Mammary epithelial cell (primary cell): ENCODE results near the gene PPARG.

ENCODE experiments used
- CTCF ChIP-seq, 2 donors: IDR thresholded peaks in 1 of 2; conservative IDR thresholded peaks in 1 of 2; 2 replicates each; pipeline ENCODE4 v1.5.1; 2011 to 2012; ENCODE audit warnings: inconsistent platforms in 2 of 2, low read length in 2 of 2, mild to moderate bottlenecking in 2 of 2, control low read depth in 1 of 2, low read depth in 1 of 2; ENCODE audit not compliant: insufficient read depth in 1 of 2; ENCODE audit errors: extremely low read depth in 1 of 2
- EZH2 ChIP-seq: IDR thresholded peaks from 2 replicates; pipeline ENCODE4 v1.6.1; 2012; ENCODE audit warnings: low read length, inconsistent platforms, borderline replicate concordance

GRCh38 chr3:12393894-12394293, 105.0 kb downstream of the PPARG start:
- TF ChIP-seq CTCF (conservative IDR thresholded peaks at IDR 0.05 in 1 of 2, IDR thresholded peaks at IDR 0.05 in 1 of 2; ENCODE audit: extremely low read depth in 1 of 2, insufficient read depth in 1 of 2, low read depth in 1 of 2, low read length in 2 of 2) (no peak), EZH2 (no peak)
